ENCODE measurements around the gene TMEM117. TPM values are rescaled to one million over a fixed set of nuclear protein-coding genes. Genes with fewer than 3 reads are reported as not detected.

The TMEM117 gene
- total RNA-seq, 4 donors from 2014 or later, result 13.9 to 34.1 (median 29.1) TPM

- TF ChIP-seq EP300 (IDR thresholded peaks at IDR 0.05), result no peak
- no peak for TF ChIP-seq POLR2AphosphoS5 (IDR thresholded peaks at IDR 0.05)
- TF ChIP-seq POLR2A (IDR thresholded peaks at IDR 0.05), result no peak
- TF ChIP-seq CTCF (IDR thresholded peaks at IDR 0.05), result no peak
- no peak for DNase-seq (ENCODE audit: low spot score in 2 of 2)
- Histone ChIP-seq H3K27me3 (no peaks in the 10 kb centered on the region), H3K27ac (no peak overlapping the region), H3K36me3 (no peaks in the 10 kb centered on the region), H3K9me3 (no peaks in the 10 kb centered on the region), H3K4me3 (no peak overlapping the region), H3K4me1 (no peaks in the 10 kb centered on the region)
These were observed 181.3 kb downstream of the TMEM117 start for GRCh38 chr12:44017216-44017615.

- Histone ChIP-seq H3K4me3 (no peak overlapping the region), H3K27ac (no peak overlapping the region), H3K9me3 (no peaks in the 10 kb centered on the region), H3K27me3 (no peaks in the 10 kb centered on the region), H3K4me1 (no peaks in the 10 kb centered on the region), H3K36me3 (no peaks in the 10 kb centered on the region)
- 60% methylated on average over 2 of the region's 2 CpGs for WGBS
- no peak for DNase-seq (ENCODE audit: low spot score in 2 of 2)
- TF ChIP-seq EP300 (IDR thresholded peaks at IDR 0.05), result no peak
- TF ChIP-seq CTCF (IDR thresholded peaks at IDR 0.05), result no peak
- TF ChIP-seq POLR2AphosphoS5 (IDR thresholded peaks at IDR 0.05), result no peak
- TF ChIP-seq POLR2A (IDR thresholded peaks at IDR 0.05), result no peak
These were observed 183.2 kb downstream of the TMEM117 start for GRCh38 chr12:44019118-44019517.

- Histone ChIP-seq H3K27ac (no peak overlapping the region), H3K36me3 (no peaks in the 10 kb centered on the region), H3K9me3 (no peaks in the 10 kb centered on the region), H3K4me3 (no peak overlapping the region), H3K27me3 (no peaks in the 10 kb centered on the region), H3K4me1 (no peaks in the 10 kb centered on the region)
- 94% methylated on average over 1 of the region's 1 CpG for WGBS
- no peak for DNase-seq (ENCODE audit: low spot score in 2 of 2)
- TF ChIP-seq POLR2A (IDR thresholded peaks at IDR 0.05) (no peak), EP300 (IDR thresholded peaks at IDR 0.05) (no peak), POLR2AphosphoS5 (IDR thresholded peaks at IDR 0.05) (no peak), CTCF (IDR thresholded peaks at IDR 0.05) (no peak)
These were observed 184.7 kb downstream of the TMEM117 start for GRCh38 chr12:44020555-44020954.

GRCh38 chr12:44021471-44021971 is 185.6 kb downstream of the TMEM117 start:
- no peak overlapping the region for H3K27ac ChIP-seq
- no peak for DNase-seq (ENCODE audit: low spot score in 2 of 2)
- no peaks in the 10 kb centered on the region for H3K27me3 ChIP-seq
- no peaks in the 10 kb centered on the region for H3K36me3 ChIP-seq
- H3K9me3 ChIP-seq, result no peaks in the 10 kb centered on the region
- WGBS, result 92% methylated on average over 1 of the region's 1 CpG
- no peak overlapping the region for H3K4me3 ChIP-seq
- TF ChIP-seq POLR2A (IDR thresholded peaks at IDR 0.05) (no peak), POLR2AphosphoS5 (IDR thresholded peaks at IDR 0.05) (no peak), CTCF (IDR thresholded peaks at IDR 0.05) (no peak), EP300 (IDR thresholded peaks at IDR 0.05) (no peak)
- no peaks in the 10 kb centered on the region for H3K4me1 ChIP-seq

GRCh38 chr12:44025499-44025898 is 189.6 kb downstream of the TMEM117 start:
- WGBS, result 82% methylated on average over 3 of the region's 3 CpGs
- no peaks in the 10 kb centered on the region for H3K9me3 ChIP-seq
- H3K4me1 ChIP-seq, result no peaks in the 10 kb centered on the region
- DNase-seq (ENCODE audit: low spot score in 2 of 2), result no peak
- H3K27me3 ChIP-seq, result no peaks in the 10 kb centered on the region
- no peaks in the 10 kb centered on the region for H3K36me3 ChIP-seq
- H3K27ac ChIP-seq, result no peak overlapping the region
- no peak overlapping the region for H3K4me3 ChIP-seq
- TF ChIP-seq POLR2A (IDR thresholded peaks at IDR 0.05) (no peak), CTCF (IDR thresholded peaks at IDR 0.05) (no peak), EP300 (IDR thresholded peaks at IDR 0.05) (no peak), POLR2AphosphoS5 (IDR thresholded peaks at IDR 0.05) (no peak)
